Epithelial cell of esophagus (primary cell): Measurements from ENCODE around the gene CHRM1.

ENCODE experiments used
- DNase-seq: peaks from one replicate; pipeline ENCODE4 v3.0.0; 2010; ENCODE audit warnings: low read depth
- H3K4me3 ChIP-seq: 2 replicates; pipeline ENCODE4 v1.5.1; 2011; ENCODE audit warnings: mild to moderate bottlenecking, low read length, control low read depth
- CTCF ChIP-seq: IDR thresholded peaks from 2 replicates; pipeline ENCODE4 v1.5.1; 2011; ENCODE audit warnings: low read depth, mild to moderate bottlenecking, low read length, control low read depth, inconsistent platforms; ENCODE audit not compliant: insufficient read depth; ENCODE audit errors: missing control alignments

Gene CHRM1

DNA sequence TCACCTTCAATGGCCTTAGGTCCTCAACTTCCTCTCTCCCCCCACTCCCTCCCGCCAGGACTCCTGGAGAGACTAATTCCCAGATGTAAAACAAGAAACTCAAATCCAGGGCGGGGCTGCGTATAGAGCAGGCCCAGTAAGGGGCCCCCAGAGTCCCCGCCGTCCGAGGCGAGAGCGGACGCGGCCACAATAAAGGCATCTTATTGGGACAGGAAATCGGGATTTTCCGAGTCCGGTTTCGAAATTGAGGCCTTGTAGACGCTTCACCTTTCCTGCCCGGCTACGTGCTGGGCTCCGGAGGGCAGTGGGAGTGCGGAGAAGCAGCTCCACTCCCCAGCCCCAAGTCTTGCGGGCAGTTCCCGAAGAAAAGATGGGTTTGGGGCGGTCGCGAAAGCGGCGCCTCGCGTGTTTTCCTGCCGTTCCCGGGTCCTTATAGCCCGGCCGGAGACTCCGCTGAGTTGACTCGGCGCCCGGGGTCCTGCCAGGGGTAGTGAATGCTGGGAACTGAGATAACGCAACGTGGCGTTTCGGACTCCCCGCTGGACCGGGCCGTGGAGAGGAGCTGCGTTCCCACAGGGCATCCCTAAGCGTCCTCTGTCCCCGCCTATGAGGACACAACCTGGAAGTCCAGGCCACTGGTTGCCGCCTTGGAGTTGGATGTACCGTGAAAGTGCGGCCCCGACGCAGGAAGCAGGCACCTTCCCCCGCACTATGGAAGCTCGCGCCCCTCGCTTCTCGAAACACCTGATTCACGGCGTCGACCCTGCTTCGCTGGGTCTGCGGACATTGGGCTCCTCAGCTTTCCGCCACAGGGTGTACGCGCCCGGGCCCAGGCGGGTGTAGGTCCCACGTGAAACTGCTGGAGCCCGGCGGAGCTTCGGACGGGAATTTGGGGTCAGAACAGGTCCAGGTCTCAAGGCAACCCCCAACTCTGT lies 4.8 kb upstream of the CHRM1 start:
- no peak overlapping the region for H3K4me3 ChIP-seq
- no peak for TF ChIP-seq CTCF
- DNase-seq: no peak

- DNase-seq: no peak
- no peak for TF ChIP-seq CTCF
- H3K4me3 ChIP-seq: no peak overlapping the region
These were observed 4.1 kb upstream of the CHRM1 start for GRCh38 chr11:62925308-62925707.

DNA sequence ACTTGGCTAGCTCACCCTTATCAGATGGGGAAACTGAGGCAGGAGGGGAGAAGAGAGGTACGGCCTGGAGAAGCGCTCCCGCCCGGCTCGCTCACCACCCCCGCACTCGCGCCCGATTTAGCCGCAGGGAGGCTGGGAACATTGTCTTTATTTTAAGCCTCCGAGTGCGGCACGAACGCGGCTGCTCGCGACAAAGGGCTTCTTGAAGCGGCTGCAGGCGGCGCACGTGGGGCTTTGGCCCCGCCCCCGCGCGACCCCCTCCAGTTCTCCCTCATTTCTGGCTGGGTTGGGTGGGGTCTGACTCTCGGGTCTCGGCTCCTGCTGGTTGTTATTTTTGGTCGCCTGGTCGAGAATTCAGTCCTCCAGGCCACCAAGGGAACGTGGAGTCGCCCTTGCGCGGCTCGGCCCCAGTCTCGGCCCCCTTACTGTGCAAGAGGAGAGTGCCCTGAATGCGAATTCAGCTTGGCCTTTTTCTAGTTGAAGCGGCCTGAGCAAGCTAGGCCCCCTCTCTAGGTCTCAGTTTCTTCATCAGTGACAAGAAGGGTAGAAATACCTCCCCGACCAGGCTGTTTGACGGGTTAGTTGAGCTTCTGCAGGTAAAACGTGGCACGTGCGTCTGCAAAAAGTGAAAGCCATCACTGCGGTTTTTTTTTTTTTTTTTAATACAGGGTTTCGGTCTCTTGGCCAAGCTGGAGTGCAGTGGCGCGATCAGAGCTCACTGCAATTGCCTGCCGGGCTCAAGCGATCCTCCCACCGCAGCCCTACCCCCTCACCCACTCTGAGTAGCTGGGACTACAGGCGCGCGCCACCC lies 2.6 kb upstream of the CHRM1 start:
- peak overlapping the region; percentile 15 for H3K4me3 ChIP-seq
- peak; percentile 36 for DNase-seq
- TF ChIP-seq CTCF: no peak

DNA sequence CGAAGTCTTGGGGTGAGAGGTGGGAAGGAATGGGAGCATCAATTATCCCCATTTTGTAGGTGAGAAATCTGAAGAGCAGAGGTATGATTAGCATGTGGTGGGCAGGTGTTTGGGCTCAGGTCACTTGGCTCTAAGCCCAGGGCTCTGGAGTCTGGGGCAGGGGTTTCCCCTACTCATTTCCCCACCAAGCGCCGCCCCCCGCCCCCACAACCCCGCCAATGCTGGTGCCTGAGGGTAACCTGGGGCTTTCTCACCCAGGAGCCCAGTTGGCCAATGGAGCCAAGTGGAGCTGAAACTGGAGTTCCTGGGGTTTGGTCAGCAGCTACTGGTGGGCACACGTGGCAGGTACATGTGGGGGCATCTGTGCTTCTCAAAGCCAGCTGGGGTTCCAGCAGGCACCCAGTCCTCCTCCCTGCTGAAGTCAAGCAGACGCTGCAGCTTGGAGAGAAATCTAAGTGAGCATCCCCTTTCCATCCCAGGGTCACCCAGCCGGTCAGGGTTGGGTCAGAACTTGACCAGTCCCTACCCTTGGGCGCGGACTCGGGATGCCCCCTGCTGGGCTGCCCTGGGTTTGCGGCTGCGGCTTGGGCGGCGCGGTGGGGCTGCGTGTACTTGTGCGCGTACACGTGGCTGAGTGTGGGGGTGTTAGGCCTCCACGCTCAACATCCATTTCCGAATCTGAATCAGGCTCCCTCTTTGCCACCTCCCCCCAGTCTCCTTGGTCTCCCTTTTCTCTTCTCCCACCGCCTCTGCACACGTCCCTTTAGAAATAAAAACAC lies 1.7 kb upstream of the CHRM1 start:
- H3K4me3 ChIP-seq: no peak overlapping the region
- TF ChIP-seq CTCF: peak; percentile 35
- DNase-seq: no peak

DNA sequence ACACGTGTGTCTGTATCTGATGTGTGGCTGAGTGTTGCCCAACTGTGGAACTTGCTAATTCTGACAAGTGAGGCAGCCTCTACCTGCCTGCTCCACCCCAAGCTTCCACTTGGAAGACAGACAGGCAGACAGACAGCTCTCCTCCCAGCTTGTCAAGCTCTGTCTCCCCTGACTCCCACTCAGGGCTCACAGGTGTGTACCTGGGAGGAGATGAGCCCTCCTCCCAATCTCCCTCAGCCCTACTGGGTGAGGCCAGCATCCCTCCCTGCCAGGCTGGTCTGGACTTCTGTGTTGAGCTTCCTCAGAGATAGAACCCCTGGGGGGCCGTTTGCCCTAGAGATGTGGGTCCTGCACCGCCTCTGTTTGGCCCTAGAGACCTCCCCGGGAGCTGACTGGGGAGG lies 1.0 kb upstream of the CHRM1 start:
- no peak overlapping the region for H3K4me3 ChIP-seq
- peak; percentile 51 for DNase-seq
- TF ChIP-seq CTCF: no peak

DNA sequence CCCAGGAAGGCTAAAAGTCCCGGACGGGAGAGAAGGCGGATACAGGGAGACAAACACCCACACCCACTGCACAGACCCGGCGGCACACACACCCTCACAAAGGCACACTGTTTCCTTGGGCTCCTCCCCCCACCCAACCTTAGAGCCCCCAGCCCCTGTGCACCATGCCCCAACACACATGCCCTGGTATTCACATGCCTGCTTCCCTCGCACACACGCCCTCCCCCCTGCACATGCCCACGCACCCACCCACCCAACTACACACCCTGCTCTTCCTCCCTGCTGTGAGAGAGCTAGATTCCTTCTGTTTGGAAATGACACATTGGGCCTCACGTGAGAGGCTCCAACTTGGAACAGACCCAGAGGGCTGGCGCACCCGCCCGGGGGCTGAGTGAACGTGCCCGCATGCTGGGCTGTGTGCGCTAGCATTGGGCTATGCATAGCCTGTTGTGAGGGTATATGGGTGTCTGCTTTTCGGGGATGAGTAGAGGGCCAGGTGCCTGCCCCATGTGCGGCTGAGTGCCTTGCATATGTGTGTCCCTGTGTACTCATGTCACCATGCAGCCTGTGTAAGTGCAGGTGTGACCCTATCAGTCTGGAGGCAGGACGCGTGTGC lies 518 bp upstream of the CHRM1 start:
- peak overlapping the region; percentile 33 for H3K4me3 ChIP-seq
- TF ChIP-seq CTCF: no peak
- DNase-seq: peak; percentile 44
